ENCODE data around the gene MBD6. TPM values are rescaled to one million over a fixed set of nuclear protein-coding genes. Genes with fewer than 3 reads are reported as not detected.

Gene MBD6
- total and polyA plus RNA-seq, 2 of the 13 experiments (the other 11 are each of a cell fraction or from before 2014, with no cell fraction given) = 4.1 to 5.9 TPM

DNA sequence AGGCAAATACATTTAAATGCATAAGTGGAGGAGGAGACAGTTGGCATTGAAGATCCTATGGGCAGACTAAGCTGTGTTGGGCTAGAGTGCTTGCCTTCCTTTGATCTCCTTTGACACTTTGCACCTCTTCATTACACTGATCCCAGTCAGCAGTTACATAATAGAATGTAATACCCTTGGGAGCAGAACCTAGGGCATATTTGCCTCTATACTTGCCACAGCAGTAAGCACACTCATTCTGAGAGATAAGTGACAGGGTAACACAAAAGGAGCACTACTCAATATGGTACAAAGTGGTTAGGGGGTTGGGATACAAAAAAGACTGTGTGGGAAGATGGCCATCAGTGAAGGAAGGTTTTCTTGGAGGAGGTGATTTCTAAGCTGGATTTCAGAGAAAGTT, 25.8 kb upstream of the MBD6 start:
- no peak for DNase-seq (ENCODE audit: low spot score)
- no peaks in the 10 kb centered on the region for H3K79me2 ChIP-seq (ENCODE audit: insufficient read depth, low read length)
- intact Hi-C loops (cut with micrococcal nuclease; ENCODE audit: unreplicated experiment) = no loop called here
- no peak overlapping the region for H3K4me2 ChIP-seq (ENCODE audit: low read depth, low read length)
- no peak overlapping the region for H3K4me3 ChIP-seq (replicated peaks in 1 of 3; ENCODE audit: insufficient read depth in 1 of 3, low read depth in 2 of 3, low read length in 3 of 3)
- ATAC-seq = peak; percentile 60
- no peak overlapping the region for H2AFZ ChIP-seq (ENCODE audit: low read length)
- peaks cover 10% of the 10 kb centered on the region for H3K4me1 ChIP-seq (ENCODE audit: insufficient read depth, low read length)
- BruUV-seq (replicated peaks) = no TSS peak
- no peak overlapping the region for H3K27ac ChIP-seq (ENCODE audit: extremely low read length, insufficient read depth, low read length)
- in situ Hi-C loops (cut with HindIII; ENCODE audit: extremely low pct_ligation_motif_present, low pct_unique_long_range_greater_than_20kb) = no loop called here
- ChIA-PET CTCF (ENCODE audit: low intra/inter-chr PET ratio, low total read pairs) (no interaction called here), POLR2A (interaction anchor here (0.6 to 1.3 kb wide), 2 partner anchors 13 to 134 kb away, joined by 3 read pairs; no protein-coding TSS in a partner anchor)
- H3K9ac ChIP-seq (ENCODE audit: insufficient read depth, low read depth, low read length) = no peak overlapping the region
- FAIRE-seq = peak; percentile 64
- peaks cover 4% of the 10 kb centered on the region for H4K20me1 ChIP-seq (ENCODE audit: insufficient read depth, low read length)
- no peaks in the 10 kb centered on the region for H3K9me3 ChIP-seq (ENCODE audit: low read length)
- H3K27me3 ChIP-seq (ENCODE audit: control insufficient read depth in 1 of 2, insufficient read depth in 2 of 2, low read length in 2 of 2) = no peaks in the 10 kb centered on the region
- H3K36me3 ChIP-seq (replicated peaks in 1 of 2; ENCODE audit: control insufficient read depth in 1 of 2, insufficient read depth in 2 of 2, low read length in 2 of 2) = peaks cover 21 to 50% of the 10 kb centered on the region in 2 experiments; a peak in 4 of 5 replicates
- TF ChIP-seq SSRP1 (CRISPR knock-in tag; IDR thresholded peaks at IDR 0.05) (peak; percentile 28; the same call in 1 of the 2 replicates), HNF4G (IDR thresholded peaks at IDR 0.05; ENCODE audit: borderline replicate concordance, low read depth, low read length) (0 out of 2 replicates have a peak, but pooled peaks have one; percentile 15), HNF4G (CRISPR knock-in tag; IDR thresholded peaks at IDR 0.05; ENCODE audit: borderline replicate concordance, low read depth) (no peak), ZNF101 (CRISPR knock-in tag; IDR thresholded peaks at IDR 0.05; ENCODE audit: borderline replicate concordance, low read depth) (no peak), SMC3 (IDR thresholded peaks at IDR 0.05; ENCODE audit: low read length) (no peak), CCAR2 (optimal IDR thresholded peaks at IDR 0.05; ENCODE audit: low read depth, low read length) (no peak), TBX3 (IDR thresholded peaks at IDR 0.05; ENCODE audit: borderline replicate concordance) (peak; percentile 44; the same call in 1 of the 2 replicates), TBX2 (CRISPR knock-in tag; IDR thresholded peaks at IDR 0.05; ENCODE audit: borderline replicate concordance) (peak; percentile 44; the same call in 1 of the 2 replicates), ZKSCAN5 (CRISPR knock-in tag; IDR thresholded peaks at IDR 0.05) (no peak), TCF7L2 (IDR thresholded peaks at IDR 0.05; ENCODE audit: low read depth, low read length) (peak; percentile 24; the same call in 1 of the 2 replicates), KMT2A (CRISPR knock-in tag; IDR thresholded peaks at IDR 0.05) (no peak), RXRB (CRISPR knock-in tag; IDR thresholded peaks at IDR 0.05; ENCODE audit: borderline replicate concordance) (no peak), REL (CRISPR knock-in tag; conservative IDR thresholded peaks at IDR 0.05) (no peak), ZNF703 (CRISPR knock-in tag; IDR thresholded peaks at IDR 0.05; ENCODE audit: borderline replicate concordance) (no peak), JUN (CRISPR knock-in tag; IDR thresholded peaks at IDR 0.05) (no peak), CBX2 (IDR thresholded peaks at IDR 0.05; ENCODE audit: low read depth, low read length) (no peak), CBX2 (CRISPR knock-in tag; IDR thresholded peaks at IDR 0.05; ENCODE audit: low read depth) (no peak), ZFAT (CRISPR knock-in tag; conservative IDR thresholded peaks at IDR 0.05) (no peak)
- TF ChIP-seq, protein P1, sequence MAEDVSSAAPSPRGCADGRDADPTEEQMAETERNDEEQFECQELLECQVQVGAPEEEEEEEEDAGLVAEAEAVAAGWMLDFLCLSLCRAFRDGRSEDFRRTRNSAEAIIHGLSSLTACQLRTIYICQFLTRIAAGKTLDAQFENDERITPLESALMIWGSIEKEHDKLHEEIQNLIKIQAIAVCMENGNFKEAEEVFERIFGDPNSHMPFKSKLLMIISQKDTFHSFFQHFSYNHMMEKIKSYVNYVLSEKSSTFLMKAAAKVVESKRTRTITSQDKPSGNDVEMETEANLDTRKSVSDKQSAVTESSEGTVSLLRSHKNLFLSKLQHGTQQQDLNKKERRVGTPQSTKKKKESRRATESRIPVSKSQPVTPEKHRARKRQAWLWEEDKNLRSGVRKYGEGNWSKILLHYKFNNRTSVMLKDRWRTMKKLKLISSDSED (CRISPR knock-in tag; IDR thresholded peaks at IDR 0.05) = no peak
- TF ChIP-seq, protein P2, sequence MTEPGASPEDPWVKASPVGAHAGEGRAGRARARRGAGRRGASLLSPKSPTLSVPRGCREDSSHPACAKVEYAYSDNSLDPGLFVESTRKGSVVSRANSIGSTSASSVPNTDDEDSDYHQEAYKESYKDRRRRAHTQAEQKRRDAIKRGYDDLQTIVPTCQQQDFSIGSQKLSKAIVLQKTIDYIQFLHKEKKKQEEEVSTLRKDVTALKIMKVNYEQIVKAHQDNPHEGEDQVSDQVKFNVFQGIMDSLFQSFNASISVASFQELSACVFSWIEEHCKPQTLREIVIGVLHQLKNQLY (CRISPR knock-in tag; IDR thresholded peaks at IDR 0.05) = no peak

All from HepG2 (cell line).